Upper lobe of left lung (tissue), 4 donors: ENCODE data around the gene UBE2E2.

Source experiments
- EP300 ChIP-seq, 4 donors: sonication (generic); formaldehyde crosslinking; IDR thresholded peaks; one replicate each; pipeline ENCODE4 v1.5.1; 2017; ENCODE audit warnings: antibody characterized with exemption in 4 of 4, control low read depth in 2 of 4
- POLR2A ChIP-seq, 4 donors: fragments of 450-650 bp; IDR thresholded peaks; one replicate each; pipeline ENCODE4 v1.5.1; 2016 to 2017; ENCODE audit warnings: antibody characterized with exemption in 4 of 4, mild to moderate bottlenecking in 2 of 4
- POLR2AphosphoS5 ChIP-seq, 2 donors: sonication (generic); formaldehyde crosslinking; IDR thresholded peaks; one replicate each; pipeline ENCODE4 v1.5.1; 2017; ENCODE audit warnings: antibody characterized with exemption in 2 of 2
- TF ChIP-seq, protein P1 (sequence below), 6 experiments: fragments of 450-650 bp in 4 of 6; fragments of 200-600 bp in 2 of 6; sonication (generic) in 2 of 6; IDR thresholded peaks; one replicate each; pipeline ENCODE4 v1.5.1; 2016 to 2019; ENCODE audit warnings: antibody characterized with exemption in 6 of 6

DNA sequence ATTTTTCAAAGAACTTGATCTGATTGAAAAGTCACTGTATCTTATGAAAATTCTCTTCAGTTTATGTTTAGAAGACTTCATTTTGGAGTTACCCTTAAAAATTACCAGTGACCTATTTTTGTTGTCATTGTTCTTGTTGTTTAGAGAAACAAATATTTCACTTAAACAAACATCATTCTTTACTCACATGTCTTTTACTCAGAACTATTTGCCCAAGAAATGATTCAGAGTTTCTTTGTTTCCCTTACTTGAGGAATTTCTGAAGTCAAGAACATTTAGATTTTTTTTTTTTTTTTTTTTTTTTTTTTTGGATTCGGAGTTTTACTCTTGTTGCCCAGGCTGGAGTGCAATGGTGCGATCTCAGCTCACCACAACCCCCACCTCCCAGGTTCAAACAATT, 343.1 kb downstream of the UBE2E2 start:
- TF ChIP-seq, protein P1, sequence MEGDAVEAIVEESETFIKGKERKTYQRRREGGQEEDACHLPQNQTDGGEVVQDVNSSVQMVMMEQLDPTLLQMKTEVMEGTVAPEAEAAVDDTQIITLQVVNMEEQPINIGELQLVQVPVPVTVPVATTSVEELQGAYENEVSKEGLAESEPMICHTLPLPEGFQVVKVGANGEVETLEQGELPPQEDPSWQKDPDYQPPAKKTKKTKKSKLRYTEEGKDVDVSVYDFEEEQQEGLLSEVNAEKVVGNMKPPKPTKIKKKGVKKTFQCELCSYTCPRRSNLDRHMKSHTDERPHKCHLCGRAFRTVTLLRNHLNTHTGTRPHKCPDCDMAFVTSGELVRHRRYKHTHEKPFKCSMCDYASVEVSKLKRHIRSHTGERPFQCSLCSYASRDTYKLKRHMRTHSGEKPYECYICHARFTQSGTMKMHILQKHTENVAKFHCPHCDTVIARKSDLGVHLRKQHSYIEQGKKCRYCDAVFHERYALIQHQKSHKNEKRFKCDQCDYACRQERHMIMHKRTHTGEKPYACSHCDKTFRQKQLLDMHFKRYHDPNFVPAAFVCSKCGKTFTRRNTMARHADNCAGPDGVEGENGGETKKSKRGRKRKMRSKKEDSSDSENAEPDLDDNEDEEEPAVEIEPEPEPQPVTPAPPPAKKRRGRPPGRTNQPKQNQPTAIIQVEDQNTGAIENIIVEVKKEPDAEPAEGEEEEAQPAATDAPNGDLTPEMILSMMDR (IDR thresholded peaks at IDR 0.05) = no peak
- no peak for TF ChIP-seq POLR2AphosphoS5 (IDR thresholded peaks at IDR 0.05)
- no peak for TF ChIP-seq POLR2A (IDR thresholded peaks at IDR 0.05)
- TF ChIP-seq EP300 (IDR thresholded peaks at IDR 0.05) = no peak
